Stimulated activated CD4-positive, alpha-beta T cell treated with anti-CD3 and anti-CD28 coated beads, Interleukin-4, amount 100 ng/mL, for 24 hours (primary cell): ENCODE data around the gene ABCA13.

Source experiments
- DNase-seq: peaks from one replicate; pipeline ENCODE4 v3.0.0-alpha.2; 2020

Gene ABCA13

DNA sequence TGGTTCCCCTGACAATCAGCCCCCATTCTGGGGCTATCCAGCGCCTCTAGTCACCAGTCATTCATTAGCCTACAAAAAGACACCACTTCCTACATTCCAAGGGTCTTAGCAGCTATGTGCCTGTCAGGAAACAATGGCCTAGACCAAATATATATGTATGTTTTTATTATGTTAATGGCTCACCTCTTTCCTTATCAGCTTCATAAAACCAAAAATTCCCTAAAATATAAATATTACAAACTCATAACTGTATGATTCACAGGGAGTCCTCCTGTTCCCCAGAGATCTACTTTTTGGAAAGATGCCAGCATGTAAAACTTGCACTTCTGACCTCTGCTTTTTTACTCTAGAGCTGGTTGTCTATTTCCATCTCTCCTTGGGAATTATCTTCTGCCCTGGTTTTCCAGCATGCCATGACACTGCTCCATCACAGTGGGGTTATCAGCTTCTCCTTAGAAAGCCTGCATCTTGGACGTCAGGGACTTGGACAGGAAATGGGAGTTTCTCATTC, 79.2 kb downstream of the ABCA13 start:
- no peak for DNase-seq

DNA sequence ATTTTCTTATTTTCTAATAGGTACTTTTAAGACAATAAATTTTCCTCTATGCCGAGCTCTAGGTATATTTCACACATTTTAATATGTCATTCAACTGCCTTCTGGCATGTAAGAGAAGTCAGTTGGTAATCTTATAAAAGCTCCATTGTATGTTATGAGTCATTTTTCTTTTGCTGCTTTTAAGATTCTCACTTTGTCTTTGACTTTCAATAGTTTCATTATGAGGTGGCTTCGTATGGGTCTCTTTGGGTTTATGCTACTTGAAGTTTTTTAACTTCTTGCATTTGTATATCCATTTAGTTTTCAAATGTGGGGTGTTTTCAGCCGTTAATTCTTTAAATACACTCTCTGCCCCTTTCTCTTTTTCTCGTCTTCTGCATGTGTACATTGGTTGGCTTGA, 80.5 kb downstream of the ABCA13 start:
- no peak for DNase-seq

- DNase-seq: no peak
Measured at GRCh38 chr7:48252995-48253394, 81.7 kb downstream of the ABCA13 start.

DNA sequence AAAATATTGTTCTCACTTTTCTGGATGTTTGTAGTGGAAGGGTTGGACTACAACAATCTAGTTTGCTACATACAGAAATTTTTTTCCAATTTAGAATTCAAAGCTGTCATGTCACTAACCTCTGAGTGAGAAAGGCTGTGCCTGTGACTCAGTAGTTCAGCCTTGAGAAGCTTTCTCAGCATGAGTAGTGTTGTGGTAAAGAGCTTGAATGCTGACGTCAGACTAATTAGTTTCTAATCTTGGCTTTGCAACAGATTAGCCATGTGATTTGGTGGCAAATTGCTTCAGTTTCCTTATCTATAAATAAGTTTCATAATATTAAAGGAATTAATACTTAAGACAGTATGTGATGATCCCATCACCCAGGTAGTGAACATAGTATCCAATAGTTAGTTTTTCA, 83.8 kb downstream of the ABCA13 start:
- no peak for DNase-seq

GRCh38 chr7:48259463-48260280, 88.4 kb downstream of the ABCA13 start:
- DNase-seq: no peak

DNA sequence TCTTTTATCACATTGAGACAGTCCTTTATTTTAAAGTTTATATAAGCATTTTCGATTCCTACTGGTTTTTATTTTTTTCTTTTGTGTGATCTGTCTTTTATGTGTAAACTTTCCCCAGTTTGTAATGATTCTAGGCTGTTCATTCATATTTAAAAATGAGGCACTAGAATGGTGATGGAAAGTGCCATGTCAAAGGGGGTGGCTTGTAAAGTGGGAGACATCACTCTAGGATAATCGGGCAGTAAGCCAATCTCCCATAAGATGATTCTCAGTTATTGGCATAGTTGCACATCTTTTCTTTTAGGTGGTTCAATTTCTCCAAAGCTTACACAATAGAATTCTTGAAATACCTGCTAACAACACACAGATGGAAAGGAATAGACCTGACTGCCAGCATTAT, 90.4 kb downstream of the ABCA13 start:
- DNase-seq: no peak

DNA sequence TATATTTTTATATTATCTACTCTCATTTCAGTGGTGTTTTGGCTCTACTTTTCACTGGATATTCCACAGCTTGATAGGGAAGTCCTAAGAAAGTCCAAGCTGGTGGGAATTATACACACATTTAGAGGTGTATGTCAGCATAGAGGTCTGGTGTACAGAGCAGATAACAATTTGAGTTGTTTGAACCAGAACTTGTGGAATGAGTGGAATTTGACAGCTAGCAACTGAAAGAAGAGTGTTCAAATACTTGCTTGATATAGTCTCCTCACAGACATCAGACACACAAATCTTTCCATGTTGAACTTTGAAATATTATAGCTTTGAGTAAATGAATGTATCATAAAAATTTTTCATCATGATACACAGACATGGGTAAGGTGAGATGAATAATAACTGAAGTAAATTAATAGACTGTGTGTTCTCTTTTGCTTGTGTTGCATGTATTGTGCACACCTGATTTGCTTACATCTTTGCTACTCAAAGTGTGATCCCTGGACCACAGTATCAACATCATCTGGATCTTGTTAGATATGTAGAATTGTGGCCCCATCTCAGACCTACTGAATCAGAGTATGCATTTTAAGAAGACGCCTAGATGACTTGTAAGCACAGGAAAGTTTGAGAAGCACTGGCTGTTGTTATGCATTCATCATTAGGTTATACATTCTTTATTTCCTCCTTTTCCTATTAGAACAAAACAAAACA, 91.5 kb downstream of the ABCA13 start:
- DNase-seq: no peak

- no peak for DNase-seq
Measured at GRCh38 chr7:48263311-48263650, 92.0 kb downstream of the ABCA13 start.

GRCh38 chr7:48269066-48269465, 97.8 kb downstream of the ABCA13 start:
- DNase-seq: no peak

DNA sequence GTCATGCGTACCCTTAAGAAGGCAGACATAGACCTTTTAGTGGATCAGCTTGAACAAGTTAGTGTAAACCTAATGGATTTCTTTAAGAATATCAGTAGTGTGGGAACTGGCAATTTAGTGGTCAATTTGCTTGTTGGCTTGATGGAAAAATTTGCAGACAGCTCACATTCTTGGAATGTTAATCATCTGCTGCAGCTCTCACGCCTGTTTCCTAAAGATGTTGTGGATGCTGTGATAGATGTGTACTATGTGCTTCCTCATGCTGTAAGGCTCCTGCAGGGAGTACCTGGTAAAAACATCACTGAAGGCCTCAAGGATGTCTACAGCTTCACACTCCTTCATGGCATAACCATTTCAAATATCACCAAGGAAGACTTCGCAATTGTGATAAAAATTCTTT, 103.4 kb downstream of the ABCA13 start:
- no peak for DNase-seq

DNA sequence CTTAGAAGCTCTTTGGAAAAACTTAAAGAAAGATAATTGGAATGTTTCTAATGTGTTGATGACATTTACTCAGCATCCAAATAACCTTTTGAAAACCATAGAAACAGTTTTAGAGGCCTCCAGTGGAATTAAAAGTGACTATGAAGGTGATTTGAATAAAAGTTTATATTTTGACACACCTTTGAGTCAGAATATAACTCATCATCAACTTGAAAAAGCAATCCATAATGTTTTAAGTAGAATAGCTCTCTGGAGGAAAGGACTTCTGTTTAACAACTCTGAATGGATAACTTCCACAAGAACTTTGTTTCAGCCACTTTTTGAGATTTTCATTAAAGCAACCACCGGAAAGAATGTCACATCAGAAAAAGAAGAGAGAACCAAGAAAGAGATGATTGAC, 108.2 kb downstream of the ABCA13 start:
- no peak for DNase-seq

GRCh38 chr7:48280100-48280499, 108.8 kb downstream of the ABCA13 start:
- DNase-seq: no peak

DNA sequence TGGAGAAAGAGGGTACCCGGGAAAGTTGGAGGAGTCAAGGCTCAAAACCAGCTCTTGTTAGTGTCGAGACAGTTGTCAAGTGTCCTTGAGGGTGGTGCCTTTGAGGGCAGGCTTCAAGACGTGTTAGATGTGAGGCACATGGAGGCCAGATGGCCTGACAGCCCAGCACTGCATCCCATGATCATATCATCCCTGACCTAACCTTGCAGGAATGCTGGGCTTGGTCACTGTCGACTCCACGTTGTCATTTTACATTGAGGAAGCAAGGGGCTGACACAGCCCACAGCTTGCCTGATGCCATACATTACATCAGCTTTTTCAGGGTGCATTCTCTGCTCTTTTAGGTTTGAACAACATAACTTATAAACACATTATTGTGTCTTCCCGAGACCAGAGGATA, 114.1 kb downstream of the ABCA13 start:
- DNase-seq: no peak

- DNase-seq: no peak
Measured at GRCh38 chr7:48286836-48287235, 115.6 kb downstream of the ABCA13 start.

GRCh38 chr7:48289656-48290055, 118.4 kb downstream of the ABCA13 start:
- DNase-seq: no peak

DNA sequence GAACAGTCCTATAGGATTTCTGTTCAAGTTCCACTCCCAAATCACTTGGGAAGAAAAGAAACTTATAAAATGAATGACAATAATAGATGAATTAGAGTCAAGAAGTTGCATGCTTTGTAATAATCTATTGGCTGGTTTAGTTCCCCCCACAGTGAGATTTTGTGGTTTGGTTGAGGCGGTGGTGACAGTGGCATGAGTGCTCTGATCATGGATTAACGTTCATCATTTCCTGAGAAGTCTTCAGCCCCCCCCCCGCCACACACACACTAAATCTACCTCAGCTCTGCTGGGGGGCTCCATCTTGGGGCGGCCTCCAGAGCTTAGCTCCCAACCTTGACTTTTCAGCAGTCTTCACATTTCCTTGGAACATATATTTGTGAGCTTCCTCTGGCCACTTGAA, 121.7 kb downstream of the ABCA13 start:
- no peak for DNase-seq

DNA sequence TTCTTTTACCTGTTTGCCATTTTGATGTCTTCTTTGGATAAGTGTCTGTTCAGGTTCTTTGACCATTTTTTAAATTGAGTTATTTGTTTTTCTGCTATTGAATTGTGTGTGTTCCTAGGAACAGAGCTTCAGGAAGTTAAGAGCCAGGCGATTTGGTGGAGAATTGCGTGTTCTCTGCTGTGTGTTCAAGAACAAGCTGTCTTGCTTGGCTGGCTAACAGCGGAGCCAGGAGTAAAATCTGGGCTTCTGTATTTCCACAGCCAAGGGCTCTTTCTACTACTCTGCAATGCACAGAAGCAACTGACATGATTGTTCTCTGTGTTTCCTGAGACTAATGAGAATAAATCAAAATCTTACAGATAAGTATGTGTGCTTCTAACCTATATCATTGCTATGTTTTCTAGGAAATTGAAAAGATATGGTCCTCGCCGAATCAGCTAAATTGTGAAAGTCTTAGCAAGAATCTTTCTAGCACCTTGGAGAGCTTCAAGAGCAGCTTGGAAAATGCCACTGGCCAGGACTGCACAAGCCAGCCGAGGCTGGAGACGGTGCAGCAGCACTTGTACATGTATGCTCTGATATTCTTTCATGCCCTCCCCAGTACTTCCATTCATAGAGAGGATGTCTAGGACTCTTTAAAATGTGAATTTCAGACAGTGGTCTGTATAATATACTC, 124.2 kb downstream of the ABCA13 start:
- no peak for DNase-seq

DNA sequence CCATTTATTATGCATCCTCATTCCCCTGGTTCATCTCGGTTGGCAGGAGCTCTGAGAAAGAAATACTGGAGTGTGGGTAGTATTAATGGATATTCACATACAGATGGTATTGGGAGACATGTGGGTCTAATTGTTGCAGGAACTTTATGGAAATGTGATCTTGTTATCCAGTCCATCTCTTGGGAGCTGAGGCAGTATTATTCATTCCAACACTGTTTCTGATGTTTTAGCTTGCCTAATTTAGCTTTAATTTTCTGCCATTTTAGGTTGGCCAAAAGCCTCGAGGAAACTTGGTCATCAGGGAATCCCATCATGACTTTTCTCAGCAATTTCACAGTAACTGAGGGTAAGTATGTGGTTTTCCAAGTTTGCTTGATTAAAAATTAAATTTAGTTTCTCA, 125.7 kb downstream of the ABCA13 start:
- no peak for DNase-seq

GRCh38 chr7:48298779-48299178, 127.5 kb downstream of the ABCA13 start:
- peak; percentile 27 for DNase-seq

DNA sequence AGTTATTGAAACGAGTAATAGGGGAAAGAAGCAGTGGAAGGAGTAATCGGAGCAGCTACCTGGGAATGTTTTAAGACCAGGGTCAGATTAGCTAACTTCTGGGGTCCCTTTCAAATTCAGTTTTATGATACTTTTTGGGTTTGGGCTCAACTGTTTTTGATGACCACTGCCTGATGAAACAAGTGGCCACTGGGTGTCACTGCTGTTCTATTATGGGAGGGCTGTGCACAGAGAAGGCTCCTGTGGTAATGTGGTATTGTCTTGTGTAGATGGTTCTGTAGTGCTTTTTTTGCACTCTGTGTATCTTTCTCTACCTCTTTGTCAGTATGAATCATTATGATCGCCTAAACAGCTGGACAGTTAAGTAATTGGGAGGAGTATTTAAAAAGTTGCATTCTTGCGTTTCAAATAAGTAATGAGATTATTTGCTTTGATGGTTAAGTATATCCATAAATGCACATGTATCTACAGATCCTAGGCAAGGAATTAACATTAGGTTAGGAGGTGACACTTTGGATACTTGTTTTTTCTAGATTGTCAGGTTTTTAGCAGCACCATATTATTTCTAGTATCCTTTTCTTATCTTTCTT, 128.4 kb downstream of the ABCA13 start:
- DNase-seq: peak; percentile 35

DNA sequence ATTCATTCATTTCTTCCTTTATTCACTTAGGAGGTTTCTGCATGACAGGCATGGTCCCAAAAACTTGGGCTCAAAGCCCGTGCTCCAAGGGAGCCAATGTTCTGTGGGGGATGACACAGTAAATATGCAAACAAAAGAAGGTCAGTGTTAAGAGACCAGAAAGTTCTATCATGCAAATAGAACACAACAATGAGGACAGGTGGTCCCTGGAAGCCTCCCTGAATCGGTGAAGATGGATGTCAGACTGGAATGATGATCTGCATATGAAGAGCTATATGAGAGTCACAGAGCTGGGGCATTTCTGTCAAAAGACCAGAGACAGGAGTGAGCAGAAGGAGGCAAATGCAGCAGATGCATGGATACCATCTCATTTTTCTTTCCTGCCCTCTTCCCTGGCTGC, 129.0 kb downstream of the ABCA13 start:
- no peak for DNase-seq

DNA sequence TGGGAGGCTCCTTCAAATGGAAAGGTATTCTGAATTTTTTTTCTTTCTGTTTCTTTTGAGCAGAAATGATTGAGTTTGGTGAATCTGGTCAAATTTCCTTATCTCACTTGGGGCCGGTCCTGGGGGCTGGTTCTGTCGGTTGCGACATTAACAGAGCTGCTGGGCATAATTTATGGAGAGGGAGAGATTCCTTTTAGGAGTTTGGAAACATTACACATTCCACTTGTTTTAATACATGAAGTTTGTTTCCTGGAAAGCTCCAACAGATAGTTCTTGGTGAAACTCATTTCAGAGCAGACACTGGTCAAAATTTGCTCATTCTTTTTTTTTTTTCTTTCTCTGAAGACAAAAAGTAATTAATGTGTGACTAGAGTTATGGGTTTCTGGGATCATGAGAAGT, 129.9 kb downstream of the ABCA13 start:
- DNase-seq: no peak

- DNase-seq: no peak
Measured at GRCh38 chr7:48304641-48305040, 133.4 kb downstream of the ABCA13 start.

DNA sequence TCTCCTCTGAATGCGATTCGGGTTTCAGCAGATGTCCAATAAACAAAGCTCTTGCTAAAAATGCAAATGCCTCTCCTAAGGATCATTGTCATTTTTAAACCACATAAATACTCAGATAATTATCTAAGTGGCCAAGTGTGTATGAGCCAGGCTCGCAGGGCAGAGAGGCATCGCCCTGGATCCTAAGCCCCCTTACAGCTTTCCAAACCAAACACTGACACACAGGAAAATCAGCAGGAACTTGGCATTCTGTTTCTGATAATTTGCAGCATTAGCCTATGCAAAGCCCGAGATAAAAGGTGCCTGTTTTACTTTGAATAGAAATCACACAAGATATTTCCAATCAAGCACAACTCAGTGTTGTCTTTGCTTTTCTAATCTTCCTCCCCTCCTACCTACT, 134.4 kb downstream of the ABCA13 start:
- no peak for DNase-seq
